Loucy (cell line): ENCODE results near the gene SLC9C2.

Experiments
- H2AFZ ChIP-seq: fragments of 200-600 bp; sonication (generic); 2 replicates; pipeline ENCODE4 v1.6.0; 2016; ENCODE audit warnings: antibody characterized with exemption, mild to moderate bottlenecking, low read length, moderate library complexity
- H3F3A ChIP-seq: fragments of 200-600 bp; 2 replicates; pipeline ENCODE4 v1.6.0; 2016; ENCODE audit warnings: antibody characterized with exemption, low read depth, mild to moderate bottlenecking
- H3K27me3 ChIP-seq: fragments of 200-600 bp; sonication (generic); 2 replicates; pipeline ENCODE4 v1.6.1; 2014; ENCODE audit warnings: low read length, mild to moderate bottlenecking; ENCODE audit not compliant: insufficient read depth, poor library complexity, severe bottlenecking
- H3K36me3 ChIP-seq: fragments of 200-600 bp; sonication (generic); 2 replicates; pipeline ENCODE4 v1.6.1; 2016; ENCODE audit warnings: low read length; ENCODE audit not compliant: insufficient read depth
- H3K4me1 ChIP-seq: fragments of 200-600 bp; sonication (generic); 2 replicates; pipeline ENCODE4 v1.5.1; 2014; ENCODE audit warnings: low read length, mild to moderate bottlenecking; ENCODE audit not compliant: insufficient read depth, poor library complexity, severe bottlenecking
- H3K4me2 ChIP-seq: fragments of 200-600 bp; sonication (generic); 2 replicates; pipeline ENCODE4 v1.6.0; 2014; ENCODE audit warnings: antibody characterized with exemption, low read length, low read depth, mild to moderate bottlenecking; ENCODE audit not compliant: poor library complexity, severe bottlenecking
- H3K4me3 ChIP-seq: fragments of 200-600 bp; sonication (generic); 2 replicates; pipeline ENCODE4 v1.5.1; 2014; ENCODE audit warnings: low read length, mild to moderate bottlenecking, mixed read lengths; ENCODE audit not compliant: poor library complexity, severe bottlenecking
- H3K79me2 ChIP-seq: fragments of 200-600 bp; sonication (generic); 2 replicates; pipeline ENCODE4 v1.6.1; 2014; ENCODE audit warnings: low read length; ENCODE audit not compliant: insufficient read depth
- H3K9ac ChIP-seq: fragments of 200-600 bp; sonication (generic); 2 replicates; pipeline ENCODE4 v1.6.0; 2014; ENCODE audit warnings: mild to moderate bottlenecking, low read depth, low read length, moderate library complexity; ENCODE audit not compliant: poor library complexity, severe bottlenecking
- H3K9me2 ChIP-seq: fragments of 200-600 bp; sonication (generic); replicated peaks from 2 replicates; pipeline ENCODE4 v1.6.1; 2016; ENCODE audit warnings: low read depth, low read length, mixed read lengths
- H3K9me3 ChIP-seq: fragments of 200-600 bp; sonication (generic); 2 replicates; pipeline ENCODE4 v1.6.1; 2014; ENCODE audit warnings: mild to moderate bottlenecking, antibody characterized with exemption, low read length, low read depth; ENCODE audit not compliant: insufficient read depth
- H4K20me1 ChIP-seq: fragments of 200-600 bp; sonication (generic); 2 replicates; pipeline ENCODE4 v1.6.0; 2014; ENCODE audit warnings: antibody characterized with exemption, low read length, mild to moderate bottlenecking; ENCODE audit not compliant: insufficient read depth, poor library complexity, severe bottlenecking
- EZH2phosphoT487 ChIP-seq: fragments of 200-600 bp; IDR thresholded peaks from 2 replicates; pipeline ENCODE4 v1.6.1; 2018; ENCODE audit warnings: antibody characterized with exemption, mild to moderate bottlenecking, moderate library complexity, borderline replicate concordance
- TF ChIP-seq, protein P1 (sequence below): fragments of 200-600 bp; sonication (generic); conservative IDR thresholded peaks from 2 replicates; pipeline ENCODE4 v1.5.1; 2014; ENCODE audit warnings: mild to moderate bottlenecking, antibody characterized with exemption, low read length

The SLC9C2 gene

DNA sequence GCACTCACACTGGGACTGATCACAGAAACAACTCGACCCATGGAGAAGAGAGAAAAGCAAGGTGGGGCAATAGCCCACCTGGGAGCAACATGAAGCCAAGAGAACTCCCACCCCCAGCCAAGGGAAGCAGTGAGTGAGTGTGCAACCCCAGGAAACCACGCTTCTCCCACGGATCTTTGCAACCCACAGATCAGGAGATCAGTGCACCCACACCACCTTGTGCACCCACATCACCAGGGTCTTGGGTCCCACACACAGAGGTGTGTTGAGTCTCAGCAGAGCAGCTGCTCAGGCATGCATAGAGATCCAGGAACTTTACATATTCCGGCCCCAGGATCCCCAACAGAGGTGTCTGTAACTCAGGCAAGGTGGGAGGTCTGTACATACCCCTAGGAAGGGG, 143.0 kb downstream of the SLC9C2 start:
- H3K9me2 ChIP-seq: no peaks in the 10 kb centered on the region
- no peaks in the 10 kb centered on the region for H3K79me2 ChIP-seq
- H3K4me3 ChIP-seq: no peak overlapping the region
- no peaks in the 10 kb centered on the region for H4K20me1 ChIP-seq
- TF ChIP-seq EZH2phosphoT487: no peak
- TF ChIP-seq, protein P1, sequence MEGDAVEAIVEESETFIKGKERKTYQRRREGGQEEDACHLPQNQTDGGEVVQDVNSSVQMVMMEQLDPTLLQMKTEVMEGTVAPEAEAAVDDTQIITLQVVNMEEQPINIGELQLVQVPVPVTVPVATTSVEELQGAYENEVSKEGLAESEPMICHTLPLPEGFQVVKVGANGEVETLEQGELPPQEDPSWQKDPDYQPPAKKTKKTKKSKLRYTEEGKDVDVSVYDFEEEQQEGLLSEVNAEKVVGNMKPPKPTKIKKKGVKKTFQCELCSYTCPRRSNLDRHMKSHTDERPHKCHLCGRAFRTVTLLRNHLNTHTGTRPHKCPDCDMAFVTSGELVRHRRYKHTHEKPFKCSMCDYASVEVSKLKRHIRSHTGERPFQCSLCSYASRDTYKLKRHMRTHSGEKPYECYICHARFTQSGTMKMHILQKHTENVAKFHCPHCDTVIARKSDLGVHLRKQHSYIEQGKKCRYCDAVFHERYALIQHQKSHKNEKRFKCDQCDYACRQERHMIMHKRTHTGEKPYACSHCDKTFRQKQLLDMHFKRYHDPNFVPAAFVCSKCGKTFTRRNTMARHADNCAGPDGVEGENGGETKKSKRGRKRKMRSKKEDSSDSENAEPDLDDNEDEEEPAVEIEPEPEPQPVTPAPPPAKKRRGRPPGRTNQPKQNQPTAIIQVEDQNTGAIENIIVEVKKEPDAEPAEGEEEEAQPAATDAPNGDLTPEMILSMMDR: no peak
- no peak overlapping the region for H2AFZ ChIP-seq
- H3K36me3 ChIP-seq: peaks cover 15% of the 10 kb centered on the region; the same call in 1 of the 2 replicates
- H3K4me2 ChIP-seq: no peak overlapping the region
- no peaks in the 10 kb centered on the region for H3K9me3 ChIP-seq
- no peak overlapping the region for H3K9ac ChIP-seq
- H3K4me1 ChIP-seq: peaks cover 6% of the 10 kb centered on the region
- no peaks in the 10 kb centered on the region for H3F3A ChIP-seq
- H3K27me3 ChIP-seq: no peaks in the 10 kb centered on the region

DNA sequence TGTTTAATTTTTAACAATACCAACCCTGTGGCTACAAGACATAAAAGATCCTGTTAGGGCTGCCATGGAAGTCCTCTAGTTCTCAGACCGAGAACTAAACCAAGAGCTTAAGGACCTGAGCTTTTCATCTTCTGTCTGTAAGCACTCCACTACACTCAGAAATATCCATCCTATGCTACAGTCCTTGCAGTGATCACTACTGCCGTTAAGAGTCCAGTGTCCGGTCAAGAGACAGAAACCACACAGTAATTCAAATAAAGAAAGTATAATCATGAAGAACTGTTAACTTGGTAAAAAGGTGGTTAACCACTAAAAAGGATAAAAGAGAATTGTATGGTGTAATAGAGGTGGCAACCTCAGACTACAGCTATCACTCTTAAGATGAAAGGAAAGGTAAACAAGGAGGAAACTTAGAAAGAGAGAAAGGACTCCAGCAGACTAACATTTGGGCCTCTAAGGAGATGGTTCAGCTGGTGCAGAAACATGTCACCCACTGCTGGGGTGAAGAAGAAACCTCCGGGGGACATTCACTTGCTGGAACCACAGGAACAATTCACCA, 147.8 kb downstream of the SLC9C2 start:
- H3K27me3 ChIP-seq: no peaks in the 10 kb centered on the region
- no peak overlapping the region for H3K4me3 ChIP-seq
- H3K4me1 ChIP-seq: peaks cover 6% of the 10 kb centered on the region
- no peak overlapping the region for H2AFZ ChIP-seq
- no peak overlapping the region for H3K4me2 ChIP-seq
- no peaks in the 10 kb centered on the region for H3K79me2 ChIP-seq
- TF ChIP-seq, protein P1: no peak
- TF ChIP-seq EZH2phosphoT487: no peak
- H3F3A ChIP-seq: no peaks in the 10 kb centered on the region
- H3K36me3 ChIP-seq: peaks cover 3% of the 10 kb centered on the region; the same call in 1 of the 2 replicates
- no peaks in the 10 kb centered on the region for H3K9me2 ChIP-seq
- H3K9ac ChIP-seq: no peak overlapping the region
- no peaks in the 10 kb centered on the region for H3K9me3 ChIP-seq
- no peaks in the 10 kb centered on the region for H4K20me1 ChIP-seq

DNA sequence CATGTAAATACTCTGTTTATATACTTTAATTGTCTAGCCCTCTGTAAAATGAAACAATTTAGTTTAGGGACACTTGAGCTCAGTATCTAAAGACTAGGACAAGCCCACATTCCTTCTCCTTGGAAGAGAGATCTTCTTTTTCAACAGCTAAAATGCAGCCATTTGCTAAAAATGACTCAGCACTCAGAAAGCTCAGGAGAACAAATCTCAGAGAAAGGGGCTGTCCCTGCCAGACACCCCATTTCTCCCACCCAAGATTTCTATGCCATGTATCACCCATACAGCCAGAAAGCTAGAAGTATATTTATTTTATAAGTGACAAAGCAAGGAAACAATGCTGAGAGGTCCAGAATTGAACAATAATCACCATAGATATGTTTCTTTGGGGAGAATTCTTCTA, 148.9 kb downstream of the SLC9C2 start:
- H3K27me3 ChIP-seq: no peaks in the 10 kb centered on the region
- H3K4me3 ChIP-seq: no peak overlapping the region
- H4K20me1 ChIP-seq: no peaks in the 10 kb centered on the region
- H3K4me2 ChIP-seq: no peak overlapping the region
- no peak overlapping the region for H2AFZ ChIP-seq
- no peaks in the 10 kb centered on the region for H3F3A ChIP-seq
- H3K79me2 ChIP-seq: no peaks in the 10 kb centered on the region
- no peaks in the 10 kb centered on the region for H3K4me1 ChIP-seq
- no peak for TF ChIP-seq EZH2phosphoT487
- TF ChIP-seq, protein P1: no peak
- H3K9ac ChIP-seq: no peak overlapping the region
- no peaks in the 10 kb centered on the region for H3K36me3 ChIP-seq
- no peaks in the 10 kb centered on the region for H3K9me2 ChIP-seq
- no peaks in the 10 kb centered on the region for H3K9me3 ChIP-seq
